NCI-H1417 treated with DMSO at 0.1 percent for 48 hours (cell line): ENCODE results near the gene RASIP1.
"Not testable (repeated sequence)": the region's sequence is repeated elsewhere in the genome, so short reads cannot be mapped to it uniquely, and the experiment has no call there.

Experiments used
- DNase-seq: peaks from one replicate; lab custom pipeline; 2025; lab: John Stamatoyannopoulos, UW

RASIP1 gene

GRCh38 chr19:48735031-48735615 lies 5.3 kb downstream of the RASIP1 start:
- DNase-seq: no peak

- DNase-seq: no peak
These were observed 5.8 kb downstream of the RASIP1 start for GRCh38 chr19:48734625-48735024.

- DNase-seq: no peak
These were observed 9.0 kb downstream of the RASIP1 start for GRCh38 chr19:48731452-48731851.

- no peak for DNase-seq
These were observed 11.3 kb downstream of the RASIP1 start for GRCh38 chr19:48728911-48729664.

- DNase-seq: no peak
These were observed 13.9 kb downstream of the RASIP1 start for GRCh38 chr19:48726556-48726955.

- DNase-seq: no peak
These were observed 15.3 kb downstream of the RASIP1 start for GRCh38 chr19:48724796-48725753.

- DNase-seq: no peak
These were observed 18.2 kb downstream of the RASIP1 start for GRCh38 chr19:48722196-48722708.

GRCh38 chr19:48720613-48721296 lies 19.7 kb downstream of the RASIP1 start:
- DNase-seq: peak; percentile 95

- no peak for DNase-seq
These were observed 20.2 kb downstream of the RASIP1 start for GRCh38 chr19:48720251-48720612.

GRCh38 chr19:48719263-48720171 lies 20.9 kb downstream of the RASIP1 start, which contains the start of gene MAMSTR:
MAMSTR (minus strand) TSS chr19:48719725; CDS start chr19:48719031, 694 bp downstream.
- DNase-seq: no peak

- no peak for DNase-seq
These were observed 21.6 kb downstream of the RASIP1 start for GRCh38 chr19:48718711-48719231.

GRCh38 chr19:48718106-48718505 lies 22.3 kb downstream of the RASIP1 start:
- DNase-seq: not testable (repeated sequence)

GRCh38 chr19:48716562-48717291 lies 23.7 kb downstream of the RASIP1 start:
- no peak for DNase-seq

- no peak for DNase-seq
These were observed 24.7 kb downstream of the RASIP1 start for GRCh38 chr19:48715681-48716171.

- no peak for DNase-seq
These were observed 25.4 kb downstream of the RASIP1 start for GRCh38 chr19:48714759-48715675.

- DNase-seq: peak; percentile 97
These were observed 26.3 kb downstream of the RASIP1 start for GRCh38 chr19:48713864-48714755.
